HAP-1 (cell line): ENCODE data around the gene LPAR6.
"Not testable (repeated sequence)": the region's sequence is repeated elsewhere in the genome, so short reads cannot be mapped to it uniquely, and the experiment has no call there.

Experiments
- DNase-seq, 2 experiments: peaks; one replicate each; pipeline ENCODE4 v3.0.0-alpha.2; 2016 to 2020; ENCODE audit warnings: low spot score in 2 of 2
- H3K27me3 ChIP-seq: fragments of 250-450 bp; sonication (Bioruptor Pico); 2 replicates; pipeline ENCODE4 v1.5.1; 2020; ENCODE audit warnings: low read depth, mild to moderate bottlenecking, moderate library complexity
- H3K36me3 ChIP-seq: fragments of 250-450 bp; sonication (Bioruptor Pico); replicated peaks from 2 replicates; pipeline ENCODE4 v1.5.1; 2020; ENCODE audit warnings: mild to moderate bottlenecking
- H3K4me1 ChIP-seq: fragments of 250-450 bp; sonication (Bioruptor Pico); 2 replicates; pipeline ENCODE4 v1.5.1; 2020; ENCODE audit warnings: mild to moderate bottlenecking
- H3K4me3 ChIP-seq: fragments of 250-450 bp; sonication (Bioruptor Pico); 2 replicates; pipeline ENCODE4 v1.5.1; 2020; ENCODE audit warnings: mild to moderate bottlenecking, moderate library complexity
- H3K9me3 ChIP-seq: fragments of 250-450 bp; sonication (Bioruptor Pico); 2 replicates; pipeline ENCODE4 v1.5.1; 2020; ENCODE audit warnings: mild to moderate bottlenecking, moderate library complexity
- in situ Hi-C: fragments of 300-500 bp; cut with MboI; formaldehyde crosslinking; loops from 3 replicates; pipeline ENCODE4 v1.14.3; 2020; ENCODE audit warnings: low sequenced_read_pairs, inconsistent platforms, mixed read lengths

The LPAR6 gene

DNA sequence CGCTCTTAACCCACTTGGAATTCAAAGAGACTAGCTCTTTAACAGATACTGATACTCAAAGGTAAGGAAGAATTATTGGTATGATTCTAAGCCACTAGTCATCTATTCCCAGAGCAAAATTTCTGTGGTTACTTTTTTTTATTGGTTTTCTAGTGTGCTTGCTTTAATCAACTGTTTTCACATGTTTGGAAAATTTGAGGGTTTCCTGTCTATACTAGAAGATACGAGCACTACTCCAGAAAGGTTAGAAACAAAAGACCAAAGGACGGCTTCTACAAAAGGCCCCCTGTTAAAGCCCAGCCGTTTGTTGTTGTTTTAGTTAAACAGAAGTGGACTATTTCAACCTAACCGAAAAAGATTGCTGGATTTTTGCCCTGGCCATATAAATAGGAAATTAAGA, 18.5 kb upstream of the LPAR6 start:
- Histone ChIP-seq H3K36me3 (no peaks in the 10 kb centered on the region), H3K4me1 (peaks cover 8% of the 10 kb centered on the region), H3K9me3 (no peaks in the 10 kb centered on the region), H3K4me3 (no peak overlapping the region), H3K27me3 (no peaks in the 10 kb centered on the region)
- in situ Hi-C loops = no loop called here
- DNase-seq = no peak

DNA sequence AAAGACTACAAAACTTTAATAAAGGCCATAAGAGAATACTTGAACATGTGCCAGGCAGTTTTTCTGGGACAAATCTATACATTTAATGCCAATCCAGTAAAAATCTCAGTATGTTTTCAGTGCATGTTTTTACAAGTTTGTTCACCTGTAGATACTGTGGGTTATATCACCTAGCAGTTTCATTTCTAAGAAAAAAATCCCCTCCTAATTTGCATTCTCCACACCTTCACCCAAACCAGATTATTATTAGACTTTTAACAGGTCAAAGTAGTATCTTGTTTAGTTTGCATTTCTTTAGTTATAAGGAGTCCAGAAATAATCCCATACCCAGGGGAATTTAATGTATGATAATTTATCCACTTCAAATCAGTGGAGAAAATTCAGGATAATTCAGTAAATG, 17.0 kb upstream of the LPAR6 start:
- H3K4me3 ChIP-seq = no peak overlapping the region
- H3K27me3 ChIP-seq = no peaks in the 10 kb centered on the region
- DNase-seq = no peak
- H3K9me3 ChIP-seq = no peaks in the 10 kb centered on the region
- in situ Hi-C loops = no loop called here
- H3K4me1 ChIP-seq = peaks cover 8% of the 10 kb centered on the region
- no peaks in the 10 kb centered on the region for H3K36me3 ChIP-seq

GRCh38 chr13:48429036-48429435, 16.1 kb upstream of the LPAR6 start:
- Histone ChIP-seq H3K4me3 (no peak overlapping the region), H3K4me1 (peaks cover 8% of the 10 kb centered on the region), H3K27me3 (no peaks in the 10 kb centered on the region), H3K9me3 (no peaks in the 10 kb centered on the region), H3K36me3 (no peaks in the 10 kb centered on the region)
- in situ Hi-C loops = no loop called here
- no peak for DNase-seq

- H3K36me3 ChIP-seq, H3K4me1 ChIP-seq, H3K4me3 ChIP-seq, H3K9me3 ChIP-seq, DNase-seq, H3K27me3 ChIP-seq, in situ Hi-C loops: not testable (repeated sequence)
These were observed 13.9 kb upstream of the LPAR6 start for GRCh38 chr13:48426755-48427298.

- H3K4me3 ChIP-seq = no peak overlapping the region
- in situ Hi-C loops = no loop called here
- no peaks in the 10 kb centered on the region for H3K36me3 ChIP-seq
- DNase-seq = no peak
- H3K27me3 ChIP-seq = no peaks in the 10 kb centered on the region
- no peaks in the 10 kb centered on the region for H3K9me3 ChIP-seq
- no peaks in the 10 kb centered on the region for H3K4me1 ChIP-seq
These were observed 13.1 kb upstream of the LPAR6 start for GRCh38 chr13:48426052-48426451.

- H3K9me3 ChIP-seq = no peaks in the 10 kb centered on the region
- H3K4me1 ChIP-seq = no peaks in the 10 kb centered on the region
- no peak for DNase-seq
- in situ Hi-C loops = no loop called here
- no peak overlapping the region for H3K4me3 ChIP-seq
- no peaks in the 10 kb centered on the region for H3K36me3 ChIP-seq
- no peaks in the 10 kb centered on the region for H3K27me3 ChIP-seq
These were observed 11.3 kb upstream of the LPAR6 start for GRCh38 chr13:48424212-48424611.

- H3K9me3 ChIP-seq, H3K27me3 ChIP-seq, H3K36me3 ChIP-seq, H3K4me1 ChIP-seq, DNase-seq, in situ Hi-C loops, H3K4me3 ChIP-seq: not testable (repeated sequence)
These were observed 9.1 kb upstream of the LPAR6 start for GRCh38 chr13:48422003-48422402.

DNA sequence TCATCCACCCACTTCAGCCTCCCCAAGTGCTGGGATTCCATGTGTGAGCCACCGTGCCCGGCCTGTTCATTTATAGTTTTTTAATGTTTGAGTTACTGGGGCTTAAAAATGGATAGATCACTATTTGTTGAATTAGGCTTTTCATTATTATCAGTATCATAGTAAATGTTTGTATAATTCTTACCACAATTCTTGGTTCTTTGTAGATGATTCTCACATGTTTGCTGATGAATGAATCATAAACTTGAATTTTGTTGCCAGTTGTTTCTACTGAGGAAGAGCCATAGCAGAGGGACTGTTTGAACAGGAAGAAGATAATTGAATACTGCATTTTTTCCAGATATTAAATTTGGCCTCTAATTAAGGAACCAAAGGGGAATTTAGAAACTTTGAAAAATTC, 2.6 kb upstream of the LPAR6 start:
- Histone ChIP-seq H3K9me3 (0 out of 2 replicates have a peak, but pooled peaks cover 3% of the 10 kb centered on the region), H3K36me3 (no peaks in the 10 kb centered on the region), H3K4me3 (no peak overlapping the region), H3K27me3 (no peaks in the 10 kb centered on the region), H3K4me1 (peaks cover 15% of the 10 kb centered on the region)
- DNase-seq = no peak
- in situ Hi-C loops = no loop called here

- in situ Hi-C loops = no loop called here
- no peak overlapping the region for H3K4me3 ChIP-seq
- no peaks in the 10 kb centered on the region for H3K36me3 ChIP-seq
- peaks cover 15% of the 10 kb centered on the region for H3K4me1 ChIP-seq
- H3K27me3 ChIP-seq = no peaks in the 10 kb centered on the region
- DNase-seq = no peak
- 0 out of 2 replicates have a peak, but pooled peaks cover 3% of the 10 kb centered on the region for H3K9me3 ChIP-seq
These were observed 1.6 kb upstream of the LPAR6 start for GRCh38 chr13:48414501-48414900.

DNA sequence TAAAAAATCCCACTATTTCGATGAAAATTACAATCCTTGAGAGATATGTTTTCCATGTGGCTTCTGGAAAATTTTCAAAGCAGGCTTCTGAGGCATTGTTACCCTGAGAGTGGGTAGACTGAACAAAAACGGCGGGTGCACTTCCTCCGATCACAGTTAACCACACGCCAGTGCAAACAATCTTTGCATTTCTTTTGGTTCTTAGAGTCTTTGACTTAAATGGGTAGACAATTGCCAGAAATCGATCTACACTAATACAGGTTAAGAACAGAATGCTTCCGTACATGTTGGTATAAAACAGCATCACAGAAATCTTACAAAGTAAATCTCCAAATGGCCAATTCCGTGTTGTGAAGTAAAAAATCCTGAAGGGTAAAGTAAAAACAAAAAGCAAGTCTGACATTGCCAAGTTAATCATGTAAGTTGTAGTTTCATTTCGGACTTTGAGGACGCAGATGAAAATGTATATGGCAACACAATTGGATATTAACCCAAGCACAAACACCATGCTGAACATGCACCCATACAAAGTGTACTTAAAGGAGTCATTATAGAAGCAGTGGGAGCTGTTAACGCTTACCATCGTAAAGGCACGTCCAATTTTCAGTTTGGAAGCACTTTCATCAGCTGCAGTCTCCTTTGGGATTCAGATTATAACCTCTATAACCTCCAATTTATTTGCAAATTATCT, 927 bp downstream of the LPAR6 start:
- H3K9me3 ChIP-seq = no peaks in the 10 kb centered on the region
- DNase-seq = peak; percentile 33 to 41
- peaks cover 15% of the 10 kb centered on the region for H3K4me1 ChIP-seq
- H3K4me3 ChIP-seq = peak overlapping the region; percentile 28
- in situ Hi-C loops = no loop called here
- no peaks in the 10 kb centered on the region for H3K36me3 ChIP-seq
- no peaks in the 10 kb centered on the region for H3K27me3 ChIP-seq

DNA sequence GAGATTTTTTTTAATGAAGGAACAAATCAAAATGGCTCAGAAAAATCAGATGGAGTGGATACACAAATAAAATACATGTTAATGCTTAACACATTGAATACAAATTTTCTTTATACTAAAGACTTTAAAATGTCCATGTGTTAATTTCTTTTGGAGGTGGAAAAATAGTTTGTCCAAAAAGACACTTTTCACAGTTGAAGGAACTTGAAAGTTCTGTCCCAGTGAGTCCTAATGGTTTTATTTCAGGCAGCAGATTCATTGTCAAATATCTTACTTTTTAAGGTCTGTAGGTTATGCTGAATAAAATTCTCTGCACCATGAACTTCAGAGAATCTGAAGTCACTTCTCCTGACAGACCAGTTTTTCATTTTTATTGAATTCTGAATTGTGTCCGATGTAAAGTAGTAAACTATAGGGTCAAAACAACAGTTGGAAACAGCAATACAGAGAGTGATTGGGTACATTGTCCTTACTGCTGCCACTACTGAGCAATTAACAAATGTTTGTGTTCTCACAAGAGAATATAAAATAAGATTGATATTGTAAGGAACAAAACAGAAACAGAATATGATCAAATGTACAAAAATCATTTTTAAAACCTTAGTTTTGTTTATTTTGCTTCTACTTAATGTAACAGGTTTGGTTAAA, 1.6 kb downstream of the LPAR6 start:
- H3K9me3 ChIP-seq = no peaks in the 10 kb centered on the region
- in situ Hi-C loops = no loop called here
- no peaks in the 10 kb centered on the region for H3K27me3 ChIP-seq
- no peaks in the 10 kb centered on the region for H3K36me3 ChIP-seq
- H3K4me3 ChIP-seq = peak overlapping the region; percentile 28
- peaks cover 15% of the 10 kb centered on the region for H3K4me1 ChIP-seq
- no peak for DNase-seq

DNA sequence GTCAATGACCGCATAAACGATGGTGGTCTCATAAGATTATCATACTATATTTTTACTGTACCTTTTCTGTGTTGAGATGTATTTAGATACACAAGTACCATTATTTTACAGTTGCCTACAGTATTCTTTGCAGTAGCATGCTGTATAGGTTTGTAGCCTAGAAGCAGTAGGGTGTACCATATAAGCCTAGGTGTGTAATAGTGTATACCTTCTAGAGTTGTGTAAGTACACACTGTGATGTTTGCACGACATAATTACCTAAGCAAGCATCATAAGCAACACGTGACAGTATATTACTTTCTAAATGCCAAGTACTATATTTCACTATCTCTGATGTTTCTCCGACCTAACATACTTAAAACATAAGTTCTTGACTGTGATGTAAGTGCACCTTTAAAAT, 2.7 kb downstream of the LPAR6 start:
- DNase-seq = no peak
- in situ Hi-C loops = no loop called here
- Histone ChIP-seq H3K36me3 (no peaks in the 10 kb centered on the region), H3K27me3 (no peaks in the 10 kb centered on the region), H3K4me3 (no peak overlapping the region), H3K9me3 (no peaks in the 10 kb centered on the region), H3K4me1 (peaks cover 15% of the 10 kb centered on the region)

- H3K36me3 ChIP-seq = no peaks in the 10 kb centered on the region
- no peaks in the 10 kb centered on the region for H3K27me3 ChIP-seq
- H3K4me1 ChIP-seq = no peaks in the 10 kb centered on the region
- DNase-seq = no peak
- H3K9me3 ChIP-seq = no peaks in the 10 kb centered on the region
- in situ Hi-C loops = no loop called here
- H3K4me3 ChIP-seq = no peak overlapping the region
These were observed 7.0 kb downstream of the LPAR6 start for GRCh38 chr13:48405875-48406274.

- DNase-seq = no peak
- Histone ChIP-seq H3K4me3 (no peak overlapping the region), H3K27me3 (no peaks in the 10 kb centered on the region), H3K4me1 (peaks cover 6% of the 10 kb centered on the region; the same call in 1 of the 2 replicates), H3K36me3 (no peaks in the 10 kb centered on the region), H3K9me3 (no peaks in the 10 kb centered on the region)
- in situ Hi-C loops = no loop called here
These were observed 8.0 kb downstream of the LPAR6 start for GRCh38 chr13:48404952-48405351.
